Transverse colon (tissue), 4 donors: ENCODE measurements around the gene TNIP3. TPM values are rescaled to one million over a fixed set of nuclear protein-coding genes. Genes with fewer than 3 reads are reported as not detected.
"Not testable (repeated sequence)": the region's sequence is repeated elsewhere in the genome, so short reads cannot be mapped to it uniquely, and the experiment has no call there.

Source experiments
- DNase-seq: peaks from one replicate; pipeline ENCODE4 v3.0.0-alpha.2; 2019
- H3K27ac ChIP-seq, 4 donors: fragments of 200-600 bp; sonication (generic); 2 replicates each; pipeline ENCODE4 v1.5.1; 2016 to 2018; ENCODE audit warnings: inconsistent platforms in 4 of 4
- H3K27me3 ChIP-seq: fragments of 200-600 bp; sonication (generic); 2 replicates; pipeline ENCODE4 v1.5.1; 2017; ENCODE audit warnings: inconsistent platforms
- H3K36me3 ChIP-seq, 4 donors: fragments of 200-600 bp; sonication (generic); 2 replicates each; pipeline ENCODE4 v1.5.1; 2017 to 2019; ENCODE audit warnings: inconsistent platforms in 4 of 4
- H3K4me1 ChIP-seq, 4 donors: fragments of 200-600 bp; sonication (generic); 2 replicates each; pipeline ENCODE4 v1.5.1; 2017 to 2020; ENCODE audit warnings: inconsistent platforms in 4 of 4
- H3K4me3 ChIP-seq, 4 donors: fragments of 200-600 bp; sonication (generic); 1 replicate in 1 of 4; 2 replicates in 3 of 4; pipeline versions ENCODE4 v1.5.1 to v1.6.1; 2017 to 2019; ENCODE audit warnings: inconsistent platforms in 4 of 4
- H3K9me3 ChIP-seq, 2 donors: fragments of 200-600 bp; sonication (generic); 2 replicates each; pipeline ENCODE4 v1.5.1; 2017 to 2019; ENCODE audit warnings: inconsistent platforms in 2 of 2
- CTCF ChIP-seq, 5 experiments: fragments of 200-600 bp in 3 of 5; fragments of 450-650 bp in 2 of 5; sonication (generic) in 3 of 5; IDR thresholded peaks; 1 replicate in 2 of 5; 2 replicates in 3 of 5; pipeline ENCODE4 v1.5.1; 2016 to 2017; ENCODE audit warnings: antibody characterized with exemption in 5 of 5, inconsistent platforms in 3 of 5, mild to moderate bottlenecking in 2 of 5, moderate library complexity in 1 of 5
- EP300 ChIP-seq: sonication (generic); formaldehyde crosslinking; IDR thresholded peaks from one replicate; pipeline ENCODE4 v1.6.1; 2017; ENCODE audit warnings: antibody characterized with exemption, low read depth
- POLR2A ChIP-seq: fragments of 450-650 bp; IDR thresholded peaks from one replicate; pipeline ENCODE4 v1.6.1; 2016; ENCODE audit warnings: antibody characterized with exemption, mild to moderate bottlenecking, moderate library complexity
- POLR2AphosphoS5 ChIP-seq, 3 donors: sonication (generic); formaldehyde crosslinking; IDR thresholded peaks; one replicate each; pipeline ENCODE4 v1.6.1; 2016; ENCODE audit warnings: antibody characterized with exemption in 3 of 3
- WGBS, 2 donors: methylation state at CpG; one replicate each; pipeline ENCODE4 v1.1.5; 2018; ENCODE audit warnings: low coverage in 1 of 2; 5-methylcytosine and 5-hydroxymethylcytosine counted together
- in situ Hi-C, 4 donors: fragments of 200-750 bp; cut with MboI; loops; one replicate each; pipeline versions ENCODE4 v1.15.0 to v1.15.1; 2017; ENCODE audit warnings: low sequenced_read_pairs in 3 of 4, low pct_ligation_motif_present in 1 of 4, low pct_unique_long_range_greater_than_20kb in 1 of 4
- intact Hi-C: fragments of 100-400 bp; cut with DNase I; formaldehyde crosslinking; loops from one replicate; pipeline ENCODE4 v1.15.1; 2023; ENCODE audit warnings: low total_unique reads
- total RNA-seq, 4 donors: library from RNA; depleted of rRNA; stranded (reverse); fragments of >200 nt; gene quantifications; one replicate each; pipeline ENCODE4 v1.1.0, GENCODE V29; 2016

TNIP3 gene
- 1 to 10 TPM in 1 of 4 donors, under 1 TPM in 2, not detected in 1; 0.41 to 1.8 (median 0.79) TPM for total RNA-seq

- DNase-seq = peak; percentile 18
- Histone ChIP-seq H3K4me1 (peaks cover 0 to 4% (median 0%) of the 10 kb centered on the region in 4 donors), H3K27ac (no peak within 1 kb of the TSS), H3K27me3 (no peaks in the 10 kb centered on the region), H3K36me3 (no peaks in the 10 kb centered on the region), H3K9me3 (no peaks in the 10 kb centered on the region), H3K4me3 (no peak within 1 kb of the TSS)
- WGBS, 2 donors = 52 to 65% methylated on average over 4 of the region's 4 CpGs
- intact Hi-C loops = no loop called here
- in situ Hi-C loops = no loop called here
- no peak for TF ChIP-seq POLR2A
- no peak for TF ChIP-seq EP300
- TF ChIP-seq POLR2AphosphoS5 (IDR thresholded peaks at IDR 0.05) = no peak
- no peak for TF ChIP-seq CTCF (IDR thresholded peaks at IDR 0.05)
These were observed at the start of gene TNIP3 for GRCh38 chr4:121164291-121164690. Gene TNIP3, minus strand, starts transcription at chr4:121164321. Its CDS starts 196 bp downstream, at chr4:121164125.

- H3K4me1 ChIP-seq = peaks cover 0 to 4% (median 0%) of the 10 kb centered on the region in 4 donors
- no peaks in the 10 kb centered on the region for H3K9me3 ChIP-seq
- TF ChIP-seq CTCF (IDR thresholded peaks at IDR 0.05) (no peak), POLR2A (no peak), EP300 (no peak), POLR2AphosphoS5 (IDR thresholded peaks at IDR 0.05) (no peak)
- in situ Hi-C loops = no loop called here
- WGBS, 2 donors = 51 to 52% methylated on average over 2 of the region's 2 CpGs
- H3K27ac ChIP-seq = no peak overlapping the region
- no peaks in the 10 kb centered on the region for H3K27me3 ChIP-seq
- H3K4me3 ChIP-seq = no peak overlapping the region
- no peak for DNase-seq
- no peaks in the 10 kb centered on the region for H3K36me3 ChIP-seq
- intact Hi-C loops = no loop called here
These were observed 48.7 kb upstream of the TNIP3 start for GRCh38 chr4:121212806-121213205.

GRCh38 chr4:121209171-121209570 lies 45.0 kb upstream of the TNIP3 start:
- Histone ChIP-seq H3K4me3 (no peak overlapping the region), H3K27me3 (no peaks in the 10 kb centered on the region), H3K27ac (no peak overlapping the region), H3K4me1 (peaks cover 0 to 4% (median 0%) of the 10 kb centered on the region in 4 donors), H3K9me3 (no peaks in the 10 kb centered on the region), H3K36me3 (no peaks in the 10 kb centered on the region)
- TF ChIP-seq CTCF (IDR thresholded peaks at IDR 0.05) (no peak), POLR2AphosphoS5 (IDR thresholded peaks at IDR 0.05) (no peak), POLR2A (no peak)
- in situ Hi-C loops = no loop called here
- intact Hi-C loops = no loop called here
- DNase-seq = no peak
- WGBS, 2 donors = 80 to 92% methylated on average over 1 of the region's 1 CpG

GRCh38 chr4:121208244-121209007 lies 44.3 kb upstream of the TNIP3 start:
- 52 to 81% methylated on average over 3 to 4 of the region's 4 CpGs for WGBS, 2 donors

GRCh38 chr4:121205777-121206176 lies 41.7 kb upstream of the TNIP3 start:
- WGBS, 2 donors = 64 to 87% methylated on average over 3 of the region's 3 CpGs
- in situ Hi-C loops, H3K4me1 ChIP-seq, H3K36me3 ChIP-seq, H3K27me3 ChIP-seq, H3K27ac ChIP-seq, H3K4me3 ChIP-seq, DNase-seq, intact Hi-C loops, H3K9me3 ChIP-seq: not testable (repeated sequence)

More at GRCh38 chr4:121208244-121209007, 44.3 kb upstream of the TNIP3 start:
- Histone ChIP-seq H3K4me3 (no peak overlapping the region), H3K27ac (no peak overlapping the region), H3K9me3 (no peaks in the 10 kb centered on the region), H3K27me3 (no peaks in the 10 kb centered on the region), H3K4me1 (peaks cover 0 to 4% (median 0%) of the 10 kb centered on the region in 4 donors), H3K36me3 (no peaks in the 10 kb centered on the region)
- DNase-seq = no peak
- intact Hi-C loops (no loop called here), in situ Hi-C loops (no loop called here)
- TF ChIP-seq POLR2A = no peak
- TF ChIP-seq EP300 = no peak
